Measurements from ENCODE around the gene RAB1B.

The RAB1B gene

GRCh38 chr11:66264383-66264782, 4.1 kb upstream of the RAB1B start:
- Histone ChIP-seq H3K27me3 (peaks cover 12% of the 10 kb centered on the region), H3K4me1 (ENCODE audit: control insufficient read depth in 1 of 2, insufficient read depth in 1 of 2, low read depth in 1 of 2, low read length in 1 of 2) (peaks cover 19% of the 10 kb centered on the region in 2 experiments), H3K4me3 (ENCODE audit: low read depth in 1 of 2, low read length in 1 of 2) (no peak overlapping the region), H3K27ac (no peak overlapping the region), H3K9me3 (no peaks in the 10 kb centered on the region), H3K36me3 (no peaks in the 10 kb centered on the region)
- no peak for TF ChIP-seq CTCF (IDR thresholded peaks at IDR 0.05)

- no peaks in the 10 kb centered on the region for H3K36me3 ChIP-seq
- no peak overlapping the region for H3K27ac ChIP-seq
- H3K27me3 ChIP-seq: peaks cover 7% of the 10 kb centered on the region
- H3K4me1 ChIP-seq (ENCODE audit: control insufficient read depth in 1 of 2, insufficient read depth in 1 of 2, low read depth in 1 of 2, low read length in 1 of 2): peaks cover 24 to 25% of the 10 kb centered on the region in 2 experiments
- no peak for TF ChIP-seq CTCF (IDR thresholded peaks at IDR 0.05)
- H3K9me3 ChIP-seq: no peaks in the 10 kb centered on the region
- no peak overlapping the region for H3K4me3 ChIP-seq (ENCODE audit: low read depth in 1 of 2, low read length in 1 of 2)
Observed at GRCh38 chr11:66264914-66265313, 3.5 kb upstream of the RAB1B start.

- Histone ChIP-seq H3K27me3 (peaks cover 7% of the 10 kb centered on the region), H3K9me3 (no peaks in the 10 kb centered on the region), H3K4me1 (ENCODE audit: control insufficient read depth in 1 of 2, insufficient read depth in 1 of 2, low read depth in 1 of 2, low read length in 1 of 2) (peaks cover 28 to 32% of the 10 kb centered on the region in 2 experiments), H3K4me3 (ENCODE audit: low read depth in 1 of 2, low read length in 1 of 2) (no peak overlapping the region), H3K27ac (no peak overlapping the region), H3K36me3 (peaks cover 4% of the 10 kb centered on the region)
- TF ChIP-seq CTCF (IDR thresholded peaks at IDR 0.05): no peak
Observed at GRCh38 chr11:66265531-66266377, 2.7 kb upstream of the RAB1B start.

GRCh38 chr11:66266378-66267038, 1.9 kb upstream of the RAB1B start:
- H3K4me3 ChIP-seq (ENCODE audit: low read depth in 1 of 2, low read length in 1 of 2): peak overlapping the region in 1 of 2 experiments; percentile 97
- peaks cover 28 to 32% of the 10 kb centered on the region in 2 experiments for H3K4me1 ChIP-seq (ENCODE audit: control insufficient read depth in 1 of 2, insufficient read depth in 1 of 2, low read depth in 1 of 2, low read length in 1 of 2)
- H3K27me3 ChIP-seq: peaks cover 7% of the 10 kb centered on the region
- H3K9me3 ChIP-seq: no peaks in the 10 kb centered on the region
- no peak overlapping the region for H3K27ac ChIP-seq
- no peak for TF ChIP-seq CTCF (IDR thresholded peaks at IDR 0.05)
- H3K36me3 ChIP-seq: peaks cover 7% of the 10 kb centered on the region

GRCh38 chr11:66267039-66267378, 1.4 kb upstream of the RAB1B start:
- no peak for TF ChIP-seq CTCF (IDR thresholded peaks at IDR 0.05)
- peak overlapping the region; percentile 87 for H3K27ac ChIP-seq
- H3K27me3 ChIP-seq: peaks cover 7% of the 10 kb centered on the region
- peaks cover 12% of the 10 kb centered on the region for H3K36me3 ChIP-seq
- peak overlapping the region; percentile 96 to 97 for H3K4me3 ChIP-seq (ENCODE audit: low read depth in 1 of 2, low read length in 1 of 2)
- peaks cover 28 to 32% of the 10 kb centered on the region in 2 experiments for H3K4me1 ChIP-seq (ENCODE audit: control insufficient read depth in 1 of 2, insufficient read depth in 1 of 2, low read depth in 1 of 2, low read length in 1 of 2)
- no peaks in the 10 kb centered on the region for H3K9me3 ChIP-seq

Data from neutrophil (primary cell).